ENCODE data around the gene LRRC74A. TPM values are rescaled to one million over a fixed set of nuclear protein-coding genes. Genes with fewer than 3 reads are reported as not detected.

Gene LRRC74A
- total and polyA plus RNA-seq, 9 of the 15 experiments (the other 6 are each of a cell fraction or from before 2014, with no cell fraction given) = not detected

GRCh38 chr14:76814726-76815645, 11.2 kb upstream of the LRRC74A start:
- Histone ChIP-seq H3K9ac (ENCODE audit: insufficient read depth in 1 of 2, low read depth in 2 of 2, low read length in 2 of 2) (no peak overlapping the region), H3K27ac (ENCODE audit: extremely low read depth, low read depth, low read length) (no peak overlapping the region), H3K36me3 (ENCODE audit: control insufficient read depth, insufficient read depth, low read length) (no peaks in the 10 kb centered on the region), H3K9me1 (ENCODE audit: control insufficient read depth, insufficient read depth, low read length) (no peaks in the 10 kb centered on the region), H3K27me3 (ENCODE audit: control insufficient read depth in 2 of 2, insufficient read depth in 2 of 2, low read length in 2 of 2) (peaks cover 2 to 16% of the 10 kb centered on the region in 2 experiments; a peak in 3 of 5 replicates), H2AFZ (ENCODE audit: low read depth, low read length) (no peak overlapping the region), H3K4me1 (replicated peaks in 1 of 2; ENCODE audit: control insufficient read depth in 2 of 2, insufficient read depth in 2 of 2, low read length in 2 of 2) (peaks cover 9 to 11% of the 10 kb centered on the region in 2 experiments; a peak in 4 of 5 replicates), H3K4me2 (ENCODE audit: insufficient read depth, low read length) (no peak overlapping the region), H3K79me2 (ENCODE audit: control insufficient read depth, insufficient read depth, low read length) (peaks cover 21% of the 10 kb centered on the region), H4K20me1 (replicated peaks; ENCODE audit: control insufficient read depth, insufficient read depth, low read length) (no peaks in the 10 kb centered on the region), H3K9me3 (replicated peaks; ENCODE audit: control insufficient read depth, insufficient read depth, low read depth, low read length) (no peaks in the 10 kb centered on the region), H3K4me3 (no peak overlapping the region)
- no peak for FAIRE-seq
- ATAC-seq = no peak
- no TSS peak for BruUV-seq (replicated peaks)
- WGBS (ENCODE audit: insufficient coverage, low coverage, missing lambda C conversion rate) = 11% methylated on average over 7 of the region's 7 CpGs
- in situ Hi-C loops (cut with MboI) = no loop called here
- intact Hi-C loops (cut with micrococcal nuclease) = no loop called here
- POLR2A ChIA-PET = interaction anchor here (0.7 kb wide), 1 partner anchor 45 kb away, joined by 3 read pairs; no protein-coding TSS in a partner anchor
- CTCF ChIA-PET (ENCODE audit: low intra/inter-chr PET ratio) = no interaction called here
- no peak for DNase-seq (ENCODE audit: extremely low read depth in 1 of 4, low spot score in 3 of 4)
- TF ChIP-seq NFYB (IDR thresholded peaks at IDR 0.05; ENCODE audit: extremely low read depth, insufficient read length) = no peak
- TF ChIP-seq SMAD2 (IDR thresholded peaks at IDR 0.05; ENCODE audit: low read depth, low read length) = no peak
- TF ChIP-seq NFIX (CRISPR knock-in tag; IDR thresholded peaks at IDR 0.05; ENCODE audit: low read depth) = no peak

- no TSS peak for BruUV-seq (replicated peaks)
- CTCF ChIA-PET (ENCODE audit: low intra/inter-chr PET ratio) = no interaction called here
- 5% methylated on average over 2 of the region's 2 CpGs for WGBS (ENCODE audit: insufficient coverage, low coverage, missing lambda C conversion rate)
- POLR2A ChIA-PET = interaction anchor here (1.1 kb wide), 1 partner anchor 9 kb away, joined by 5 read pairs; no protein-coding TSS in a partner anchor
- DNase-seq (ENCODE audit: extremely low read depth in 1 of 4, low spot score in 3 of 4) (no peak), ATAC-seq (no peak), FAIRE-seq (no peak)
- Histone ChIP-seq H4K20me1 (replicated peaks; ENCODE audit: control insufficient read depth, insufficient read depth, low read length) (no peaks in the 10 kb centered on the region), H3K36me3 (ENCODE audit: control insufficient read depth, insufficient read depth, low read length) (no peaks in the 10 kb centered on the region), H3K79me2 (ENCODE audit: control insufficient read depth, insufficient read depth, low read length) (no peaks in the 10 kb centered on the region), H3K9me3 (replicated peaks; ENCODE audit: control insufficient read depth, insufficient read depth, low read depth, low read length) (no peaks in the 10 kb centered on the region), H3K27me3 (ENCODE audit: control insufficient read depth in 2 of 2, insufficient read depth in 2 of 2, low read length in 2 of 2) (peaks cover 9 to 21% of the 10 kb centered on the region in 2 experiments; a peak in 3 of 5 replicates), H3K9me1 (ENCODE audit: control insufficient read depth, insufficient read depth, low read length) (no peaks in the 10 kb centered on the region), H2AFZ (ENCODE audit: low read depth, low read length) (no peak overlapping the region), H3K4me2 (ENCODE audit: insufficient read depth, low read length) (no peak overlapping the region), H3K27ac (ENCODE audit: extremely low read depth, low read depth, low read length) (no peak overlapping the region), H3K4me1 (replicated peaks in 1 of 2; ENCODE audit: control insufficient read depth in 2 of 2, insufficient read depth in 2 of 2, low read length in 2 of 2) (no peaks in the 10 kb centered on the region), H3K9ac (ENCODE audit: insufficient read depth in 1 of 2, low read depth in 2 of 2, low read length in 2 of 2) (no peak overlapping the region), H3K4me3 (no peak overlapping the region)
- intact Hi-C loops (cut with micrococcal nuclease) = no loop called here
- in situ Hi-C loops (cut with MboI) = no loop called here
- TF ChIP-seq TBL1XR1 (IDR thresholded peaks at IDR 0.05; ENCODE audit: low read length in 2 of 2) (no peak), CUX1 (CRISPR knock-in tag; IDR thresholded peaks at IDR 0.05) (no peak), ZBTB33 (CRISPR knock-in tag; IDR thresholded peaks at IDR 0.05) (no peak), MTA2 (IDR thresholded peaks at IDR 0.05; ENCODE audit: low read depth) (no peak)
These were observed 5.5 kb upstream of the LRRC74A start for GRCh38 chr14:76820700-76821099.

All from K562 (cell line).